Naive thymus-derived CD8-positive, alpha-beta T cell (primary cell): Measurements from ENCODE around the gene POLR1H. TPM values are rescaled to one million over a fixed set of nuclear protein-coding genes. Genes with fewer than 3 reads are reported as not detected.

ENCODE experiments used
- ATAC-seq, 2 donors: fragments of 150-1000 bp; cut with Tn5 transposase in 1 of 2; sonication (Bioruptor Pico), chemical (Tn5 transposase) in 1 of 2; 1 replicate in 1 of 2; 2 replicates in 1 of 2; pipeline ENCODE4 v1.10.0; 2021; ENCODE audit warnings: mild to moderate bottlenecking in 2 of 2, moderate library complexity in 2 of 2
- POLR2A ChIA-PET: fragments of 350-600 bp; sonication (Branson Sonifier 250); formaldehyde crosslinking; loops from one replicate; lab custom pipeline; 2021; ENCODE audit warnings: antibody characterized with exemption; lab: Charles Lee
- DNase-seq, 10 donors: peaks; one replicate each; pipeline versions ENCODE4 v3.0.0 to v3.0.0-alpha.2; 2020 to 2022
- H3K27ac Mint-ChIP-seq, 10 donors: one replicate each; pipeline ENCODE4 v1.8.0; 2020 to 2022; ENCODE audit warnings: mild to moderate bottlenecking in 10 of 10, mixed read lengths in 10 of 10, moderate library complexity in 4 of 10, inconsistent platforms in 1 of 10
- H3K27me3 Mint-ChIP-seq, 5 donors: one replicate each; pipeline ENCODE4 v1.8.0; 2021 to 2022; ENCODE audit warnings: mixed read lengths in 5 of 5
- H3K36me3 Mint-ChIP-seq, 3 donors: one replicate each; pipeline ENCODE4 v1.8.0; 2020 to 2022; ENCODE audit warnings: mixed read lengths in 3 of 3, mild to moderate bottlenecking in 2 of 3, inconsistent platforms in 1 of 3
- H3K4me1 Mint-ChIP-seq, 4 donors: one replicate each; pipeline ENCODE4 v1.8.0; 2021 to 2022; ENCODE audit warnings: mixed read lengths in 4 of 4
- H3K4me3 Mint-ChIP-seq, 10 donors: one replicate each; pipeline ENCODE4 v1.8.0; 2020 to 2022; ENCODE audit warnings: mild to moderate bottlenecking in 10 of 10, mixed read lengths in 10 of 10, moderate library complexity in 6 of 10, inconsistent platforms in 1 of 10
- H3K9me3 Mint-ChIP-seq, 9 donors: one replicate each; pipeline ENCODE4 v1.8.0; 2020 to 2022; ENCODE audit warnings: mixed read lengths in 9 of 9, mild to moderate bottlenecking in 3 of 9, inconsistent platforms in 1 of 9, moderate library complexity in 1 of 9
- polyA plus RNA-seq, 3 donors: library from polyadenylated mRNA; unstranded; fragments of 300-500 nt; fragmentation: Illumina TruSeq; gene quantifications; one replicate each; pipeline ENCODE4 v1.2.3, GENCODE V29; 2021
- total RNA-seq, 8 experiments: library from RNA in 2 of 8; stranded (reverse) in 2 of 8; gene quantifications; one replicate each; pipeline ENCODE4 v1.2.3 and lab custom pipeline; 2021 to 2026

The POLR1H gene
- total and polyA plus RNA-seq, 5 experiments from 2014 or later = 35.9 to 110 (median 60.8) TPM

DNA sequence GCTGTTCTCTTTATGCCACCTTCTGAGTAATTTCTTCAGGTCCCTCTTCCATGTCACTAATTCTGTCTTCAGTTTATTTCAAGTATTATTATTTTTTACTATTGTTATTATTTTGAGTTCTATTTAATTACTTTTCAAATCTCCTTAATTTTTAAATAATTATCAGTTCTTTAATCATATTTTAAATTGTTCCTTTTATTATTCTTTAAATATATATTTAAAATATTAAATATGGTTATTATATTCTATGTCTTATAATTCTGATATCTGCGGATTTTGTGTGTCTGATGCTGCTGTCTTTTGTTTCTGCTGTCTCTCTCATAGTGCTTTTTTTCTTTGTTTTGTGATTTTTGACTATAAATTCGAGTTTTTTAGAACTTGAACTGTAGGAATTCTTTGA lies 2.2 kb downstream of the POLR1H start:
- Mint-ChIP-seq H3K27me3 (peaks cover 0 to 4% (median 0%) of the 10 kb centered on the region in 5 donors), H3K4me3 (peak overlapping the region; percentile 14 to 99 (median 65)), H3K27ac (peak overlapping the region in 6 of 10 donors; percentile 15 to 99 (median 75)), H3K9me3 (no peaks in the 10 kb centered on the region), H3K36me3 (peaks cover 0 to 47% (median 1%) of the 10 kb centered on the region in 3 donors), H3K4me1 (peaks cover 29 to 73% (median 51%) of the 10 kb centered on the region in 4 donors)
- DNase-seq (no peak), ATAC-seq (no peak)
- POLR2A ChIA-PET = no interaction called here

GRCh38 chr6:30066082-30066481 lies 5.0 kb downstream of the POLR1H start:
- Mint-ChIP-seq H3K27ac (peak overlapping the region; percentile 97 to 100 (median 99)), H3K36me3 (peaks cover 15 to 69% (median 23%) of the 10 kb centered on the region in 3 donors), H3K9me3 (no peaks in the 10 kb centered on the region), H3K27me3 (peaks cover 3 to 15% (median 9%) of the 10 kb centered on the region in 5 donors), H3K4me1 (peaks cover 34 to 76% (median 57%) of the 10 kb centered on the region in 4 donors), H3K4me3 (peak overlapping the region; percentile 86 to 99 (median 98))
- no peak for ATAC-seq
- no peak for DNase-seq
- POLR2A ChIA-PET = interaction anchor here (0.5 to 2.4 kb wide), 13 partner anchors 8 to 1479 kb away, joined by 3 to 20 read pairs (median 5); partner anchors contain the start of genes MDC1, TRIM26 and TRIM39

- Mint-ChIP-seq H3K27me3 (peaks cover 6 to 22% (median 14%) of the 10 kb centered on the region in 5 donors), H3K4me3 (peak within 1 kb of the TSS; percentile 86 to 99 (median 98)), H3K36me3 (peaks cover 15 to 68% (median 23%) of the 10 kb centered on the region in 3 donors), H3K9me3 (no peaks in the 10 kb centered on the region), H3K4me1 (peaks cover 36 to 75% (median 59%) of the 10 kb centered on the region in 4 donors), H3K27ac (peak within 1 kb of the TSS; percentile 97 to 100 (median 99))
- peak; percentile 94 to 99 (median 98) for DNase-seq
- peak; percentile 95 to 96 for ATAC-seq
- POLR2A ChIA-PET = interaction anchor here (0.5 to 2.4 kb wide), 13 partner anchors 9 to 1480 kb away, joined by 3 to 20 read pairs (median 5); partner anchors contain the start of genes MDC1, TRIM26 and TRIM39
Observed at GRCh38 chr6:30066577-30067459, 5.8 kb downstream of the POLR1H start, which contains the start of gene PPP1R11. PPP1R11 (plus strand) TSS chr6:30067198; CDS start chr6:30067411, 213 bp downstream.

GRCh38 chr6:30067460-30068139 lies 6.5 kb downstream of the POLR1H start:
- peak overlapping the region; percentile 97 to 100 (median 99) for H3K27ac Mint-ChIP-seq
- peaks cover 37 to 74% (median 58%) of the 10 kb centered on the region in 4 donors for H3K4me1 Mint-ChIP-seq
- POLR2A ChIA-PET = interaction anchor here (0.7 to 2.4 kb wide), 2 partner anchors 259 to 342 kb away, joined by 3 to 20 read pairs; partner anchors contain the start of gene TRIM39
- H3K4me3 Mint-ChIP-seq = peak overlapping the region; percentile 86 to 99 (median 98)
- peaks cover 13 to 30% (median 22%) of the 10 kb centered on the region in 5 donors for H3K27me3 Mint-ChIP-seq
- ATAC-seq (no peak), DNase-seq (no peak)
- H3K36me3 Mint-ChIP-seq = peaks cover 15 to 72% (median 23%) of the 10 kb centered on the region in 3 donors
- H3K9me3 Mint-ChIP-seq = no peaks in the 10 kb centered on the region

DNA sequence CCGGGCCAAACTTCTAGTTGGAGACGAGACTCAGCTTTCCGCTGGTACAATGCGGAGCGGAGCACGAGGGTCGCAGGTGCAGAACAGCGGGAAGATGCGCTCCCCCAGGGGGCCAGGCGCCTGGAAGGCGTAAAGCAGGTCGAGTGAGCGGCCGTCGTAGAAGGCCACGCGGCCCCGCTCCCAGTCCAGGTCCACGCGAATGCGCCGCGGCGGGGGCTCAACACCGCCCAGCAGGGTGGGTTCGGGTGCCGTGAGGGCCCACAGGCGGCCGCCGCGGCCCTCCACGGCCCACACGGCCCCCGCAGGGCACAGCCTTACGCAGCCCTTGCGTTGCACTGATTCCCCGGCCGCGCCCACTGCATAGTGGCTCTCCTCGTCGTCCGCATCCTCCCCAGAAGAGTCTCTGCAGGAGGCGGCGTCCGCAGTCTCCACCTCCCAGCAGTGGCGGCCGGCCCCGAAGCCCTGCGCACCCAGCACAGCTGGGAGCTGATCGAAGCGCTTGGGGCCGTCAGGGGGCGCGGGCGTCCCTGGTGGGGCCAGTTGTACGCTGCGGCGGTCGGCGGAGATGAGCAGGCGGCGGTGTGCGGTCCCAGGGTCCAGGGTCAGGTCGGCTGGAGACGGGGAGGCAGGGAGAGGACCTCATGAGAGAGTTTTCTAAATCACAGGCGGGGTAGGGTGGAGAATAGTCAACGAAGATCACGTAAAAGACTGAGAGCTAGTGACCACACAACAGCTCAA lies 10.2 kb downstream of the POLR1H start:
- peak in 3 of 10 donors; percentile 15 to 23 (median 18) for DNase-seq
- Mint-ChIP-seq H3K27me3 (peaks cover 28 to 67% (median 51%) of the 10 kb centered on the region in 5 donors), H3K9me3 (no peaks in the 10 kb centered on the region), H3K27ac (peak overlapping the region in 1 of 10 donors; percentile 21), H3K4me3 (peak overlapping the region in 8 of 10 donors; percentile 23 to 64 (median 44)), H3K4me1 (peaks cover 43 to 70% (median 63%) of the 10 kb centered on the region in 4 donors), H3K36me3 (peaks cover 15 to 50% (median 26%) of the 10 kb centered on the region in 3 donors)
- POLR2A ChIA-PET = interaction anchor here (0.6 kb wide), 1 partner anchor 1465 kb away, joined by 3 read pairs; no protein-coding TSS in a partner anchor
- no peak for ATAC-seq

DNA sequence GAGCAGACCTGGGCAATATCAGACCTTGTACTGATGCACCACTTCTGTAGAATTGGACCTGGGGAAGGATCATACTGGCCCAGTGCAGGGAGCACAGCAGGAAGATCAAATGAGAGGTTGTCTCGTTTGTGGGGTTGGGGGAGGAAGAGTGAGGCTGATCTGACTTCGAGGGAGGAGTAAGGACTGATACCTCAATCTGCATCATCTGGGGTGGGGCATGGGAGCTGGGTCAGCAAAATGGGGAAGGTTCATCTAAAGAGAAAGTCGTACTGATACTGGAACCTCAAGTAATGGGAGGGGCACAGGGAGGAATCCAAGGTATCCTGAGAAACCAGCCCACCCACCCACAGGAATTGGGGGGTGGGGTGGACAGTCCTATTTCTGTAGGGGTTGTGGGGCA lies 10.8 kb downstream of the POLR1H start:
- DNase-seq = no peak
- Mint-ChIP-seq H3K9me3 (no peaks in the 10 kb centered on the region), H3K27me3 (peaks cover 30 to 73% (median 57%) of the 10 kb centered on the region in 5 donors)

DNA sequence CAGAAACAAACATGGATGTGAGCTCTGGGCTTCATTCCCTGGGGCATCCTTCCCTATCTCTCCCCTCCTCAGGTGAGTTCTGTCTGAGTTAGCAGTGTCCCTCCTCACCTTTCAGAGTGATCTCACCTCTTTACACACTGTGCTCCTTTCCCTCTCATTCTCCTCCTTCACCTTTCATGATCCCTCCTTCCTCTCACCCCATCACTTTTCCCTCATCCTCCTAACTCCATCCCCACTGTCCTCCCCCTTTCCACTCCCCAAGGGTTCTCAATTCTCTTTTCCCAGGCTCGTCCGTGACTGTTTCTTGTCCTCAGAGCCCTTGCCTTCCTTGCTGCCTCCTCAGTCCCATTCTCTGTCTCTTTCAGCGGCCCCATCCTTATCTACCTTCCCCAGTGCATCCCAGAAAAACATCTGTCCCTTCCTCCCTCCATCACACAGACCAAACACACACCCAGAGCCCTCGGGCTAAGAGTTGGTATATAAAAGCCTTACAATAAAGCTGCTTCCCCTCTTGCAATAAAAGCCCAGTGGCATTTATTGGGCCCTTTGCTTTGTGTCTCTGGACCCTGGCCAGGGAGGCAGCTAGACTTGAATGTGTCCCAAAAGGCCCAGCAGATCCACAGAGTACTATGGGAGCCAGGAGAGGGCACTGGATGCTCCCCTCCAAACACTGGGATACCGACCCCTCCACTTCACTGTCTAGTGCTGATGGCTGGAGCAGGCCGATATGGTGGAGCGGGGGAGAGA lies 12.6 kb downstream of the POLR1H start:
- H3K27ac Mint-ChIP-seq = no peak overlapping the region
- DNase-seq (no peak), ATAC-seq (no peak)
- H3K27me3 Mint-ChIP-seq = peaks cover 30 to 75% (median 59%) of the 10 kb centered on the region in 5 donors
- H3K36me3 Mint-ChIP-seq = peaks cover 15 to 38% (median 23%) of the 10 kb centered on the region in 3 donors
- POLR2A ChIA-PET = interaction anchor here (1.1 to 2.6 kb wide), 2 partner anchors 13 to 21 kb away, joined by 3 to 16 read pairs; partner anchors contain the start of gene POLR1H
- peaks cover 40 to 64% (median 58%) of the 10 kb centered on the region in 4 donors for H3K4me1 Mint-ChIP-seq
- H3K4me3 Mint-ChIP-seq = peak overlapping the region in 7 of 10 donors; percentile 2 to 83 (median 50)
- H3K9me3 Mint-ChIP-seq = no peaks in the 10 kb centered on the region

More for the DNA sequence above, 10.8 kb downstream of the POLR1H start:
- Mint-ChIP-seq H3K4me3 (peak overlapping the region in 7 of 10 donors; percentile 9 to 53 (median 29)), H3K4me1 (peaks cover 43 to 71% (median 64%) of the 10 kb centered on the region in 4 donors), H3K27ac (peak overlapping the region in 2 of 10 donors; percentile 21 to 71), H3K36me3 (peaks cover 15 to 49% (median 26%) of the 10 kb centered on the region in 3 donors)
- ATAC-seq = no peak
- POLR2A ChIA-PET = interaction anchor here (0.6 kb wide), 1 partner anchor 1466 kb away, joined by 3 read pairs; no protein-coding TSS in a partner anchor

- POLR2A ChIA-PET = interaction anchor here (1.1 to 2.6 kb wide), 2 partner anchors 14 to 20 kb away, joined by 3 to 16 read pairs; partner anchors contain the start of gene POLR1H
- H3K36me3 Mint-ChIP-seq = peaks cover 14 to 30% (median 16%) of the 10 kb centered on the region in 3 donors
- DNase-seq = no peak
Observed at GRCh38 chr6:30074331-30075093, 13.4 kb downstream of the POLR1H start.

GRCh38 chr6:30075094-30075789 lies 14.2 kb downstream of the POLR1H start, which contains the start of gene RNF39:
RNF39 (minus strand) TSS chr6:30075769; CDS start chr6:30075585, 184 bp downstream.
- peak within 1 kb of the TSS in 5 of 10 donors; percentile 22 to 61 (median 41) for H3K27ac Mint-ChIP-seq
- POLR2A ChIA-PET = interaction anchor here (0.5 to 2.6 kb wide), 2 partner anchors 14 to 338 kb away, joined by 4 to 16 read pairs; partner anchors contain the start of gene POLR1H
- DNase-seq = peak in 4 of 10 donors; percentile 21 to 31 (median 24)
- peaks cover 7 to 22% (median 8%) of the 10 kb centered on the region in 3 donors for H3K36me3 Mint-ChIP-seq
- ATAC-seq = peak; percentile 48 to 49
- peaks cover 38 to 60% (median 50%) of the 10 kb centered on the region in 4 donors for H3K4me1 Mint-ChIP-seq
- peaks cover 0 to 4% (median 0%) of the 10 kb centered on the region in 9 donors for H3K9me3 Mint-ChIP-seq
- peak within 1 kb of the TSS; percentile 58 to 87 (median 76) for H3K4me3 Mint-ChIP-seq
- H3K27me3 Mint-ChIP-seq = peaks cover 36 to 83% (median 66%) of the 10 kb centered on the region in 5 donors

More at GRCh38 chr6:30074331-30075093, 13.4 kb downstream of the POLR1H start:
- peak in 1 of 2 donors; percentile 12 for ATAC-seq
- H3K27me3 Mint-ChIP-seq = peaks cover 33 to 82% (median 65%) of the 10 kb centered on the region in 5 donors
- H3K9me3 Mint-ChIP-seq = peaks cover 0 to 3% (median 0%) of the 10 kb centered on the region in 9 donors
- H3K4me3 Mint-ChIP-seq = peak overlapping the region; percentile 52 to 83 (median 68)
- no peak overlapping the region for H3K27ac Mint-ChIP-seq
- H3K4me1 Mint-ChIP-seq = peaks cover 40 to 64% (median 54%) of the 10 kb centered on the region in 4 donors
